MM.1S (cell line): ENCODE measurements around the gene HDX.

Source experiments
- DNase-seq: peaks from one replicate; pipeline ENCODE4 v3.0.0-alpha.2; 2015
- H2AFZ ChIP-seq: fragments of 300-600 bp; sonication (generic); 2 replicates; pipeline ENCODE4 v1.6.0; 2016; ENCODE audit warnings: antibody characterized with exemption, low read length
- H3F3A ChIP-seq: fragments of 300-600 bp; sonication (generic); 2 replicates; pipeline ENCODE4 v1.6.1; 2016; ENCODE audit warnings: mild to moderate bottlenecking, antibody characterized with exemption, low read length, moderate library complexity, mixed read lengths; ENCODE audit not compliant: insufficient read depth
- H3K27ac ChIP-seq: fragments of 300-600 bp; sonication (generic); 2 replicates; pipeline ENCODE4 v1.5.1; 2016; ENCODE audit warnings: mild to moderate bottlenecking, low read length
- H3K27me3 ChIP-seq: fragments of 300-600 bp; sonication (generic); replicated peaks from 2 replicates; pipeline ENCODE4 v1.6.0; 2016; ENCODE audit warnings: low read length; ENCODE audit not compliant: insufficient read depth
- H3K36me3 ChIP-seq: fragments of 300-600 bp; sonication (generic); replicated peaks from 2 replicates; pipeline ENCODE4 v1.6.1; 2016; ENCODE audit warnings: mild to moderate bottlenecking, low read length, mixed read lengths; ENCODE audit not compliant: insufficient read depth
- H3K4me1 ChIP-seq: fragments of 300-600 bp; sonication (generic); 2 replicates; pipeline ENCODE4 v1.6.1; 2016; ENCODE audit warnings: low read length, mixed read lengths
- H3K4me2 ChIP-seq: fragments of 300-600 bp; sonication (generic); 2 replicates; pipeline ENCODE4 v1.6.0; 2016; ENCODE audit warnings: low read depth, low read length
- H3K4me3 ChIP-seq: fragments of 300-600 bp; sonication (generic); 2 replicates; pipeline ENCODE4 v1.5.1; 2016; ENCODE audit warnings: low read length, mixed read lengths
- H3K79me2 ChIP-seq: fragments of 300-600 bp; sonication (generic); 2 replicates; pipeline ENCODE4 v1.6.1; 2016; ENCODE audit warnings: mixed run types, low read length, mixed read lengths
- H3K9ac ChIP-seq: fragments of 300-600 bp; sonication (generic); 2 replicates; pipeline ENCODE4 v1.6.1; 2016; ENCODE audit warnings: low read length, mixed read lengths
- H3K9me2 ChIP-seq: fragments of 300-600 bp; sonication (generic); replicated peaks from 2 replicates; pipeline ENCODE4 v1.6.1; 2016; ENCODE audit warnings: mild to moderate bottlenecking, low read length, mixed read lengths; ENCODE audit not compliant: insufficient read depth
- H3K9me3 ChIP-seq: fragments of 300-600 bp; sonication (generic); replicated peaks from 2 replicates; pipeline ENCODE4 v1.6.1; 2016; ENCODE audit warnings: mild to moderate bottlenecking, low read length, mixed read lengths; ENCODE audit not compliant: insufficient read depth
- H4K20me1 ChIP-seq: fragments of 300-600 bp; sonication (generic); 2 replicates; pipeline ENCODE4 v1.6.1; 2016; ENCODE audit warnings: mild to moderate bottlenecking, low read length, moderate library complexity, mixed read lengths; ENCODE audit not compliant: insufficient read depth
- EZH2 ChIP-seq: fragments of 300-600 bp; sonication (generic); optimal IDR thresholded peaks from 2 replicates; pipeline ENCODE3; 2017; ENCODE audit warnings: low read depth, mild to moderate bottlenecking, antibody characterized with exemption, low read length, mixed read lengths
- EZH2phosphoT487 ChIP-seq: fragments of 300-600 bp; sonication (generic); IDR thresholded peaks from 2 replicates; pipeline ENCODE4 v1.6.1; 2018; ENCODE audit warnings: antibody characterized with exemption, low read length
- TF ChIP-seq, protein P1 (sequence below): fragments of 300-600 bp; sonication (generic); IDR thresholded peaks from 2 replicates; pipeline ENCODE4 v1.5.1; 2016; ENCODE audit warnings: antibody characterized with exemption, low read length, mixed read lengths

HDX gene

DNA sequence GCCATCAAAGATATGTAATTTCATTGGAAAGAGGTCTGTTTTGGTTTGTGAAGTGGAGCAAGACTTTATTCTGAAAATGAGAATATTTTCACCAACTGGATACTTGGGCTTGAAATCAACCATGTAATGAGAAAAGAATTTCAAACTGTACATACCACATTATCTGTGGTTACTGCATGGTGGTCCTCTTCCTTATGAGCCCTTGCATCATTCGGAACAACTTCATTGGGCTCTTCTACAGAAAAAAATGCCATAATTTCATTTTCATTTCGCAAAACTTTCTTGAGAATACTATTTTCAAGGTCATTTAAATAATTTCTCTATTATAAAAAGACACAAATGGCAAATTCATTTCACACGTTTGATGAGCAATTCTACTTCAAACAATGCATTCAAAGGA, 165.6 kb downstream of the HDX start:
- no peak overlapping the region for H2AFZ ChIP-seq
- H3F3A ChIP-seq = no peaks in the 10 kb centered on the region
- no peaks in the 10 kb centered on the region for H3K9me3 ChIP-seq
- no peaks in the 10 kb centered on the region for H3K4me1 ChIP-seq
- no peak overlapping the region for H3K4me2 ChIP-seq
- TF ChIP-seq EZH2phosphoT487 = no peak
- TF ChIP-seq, protein P1, sequence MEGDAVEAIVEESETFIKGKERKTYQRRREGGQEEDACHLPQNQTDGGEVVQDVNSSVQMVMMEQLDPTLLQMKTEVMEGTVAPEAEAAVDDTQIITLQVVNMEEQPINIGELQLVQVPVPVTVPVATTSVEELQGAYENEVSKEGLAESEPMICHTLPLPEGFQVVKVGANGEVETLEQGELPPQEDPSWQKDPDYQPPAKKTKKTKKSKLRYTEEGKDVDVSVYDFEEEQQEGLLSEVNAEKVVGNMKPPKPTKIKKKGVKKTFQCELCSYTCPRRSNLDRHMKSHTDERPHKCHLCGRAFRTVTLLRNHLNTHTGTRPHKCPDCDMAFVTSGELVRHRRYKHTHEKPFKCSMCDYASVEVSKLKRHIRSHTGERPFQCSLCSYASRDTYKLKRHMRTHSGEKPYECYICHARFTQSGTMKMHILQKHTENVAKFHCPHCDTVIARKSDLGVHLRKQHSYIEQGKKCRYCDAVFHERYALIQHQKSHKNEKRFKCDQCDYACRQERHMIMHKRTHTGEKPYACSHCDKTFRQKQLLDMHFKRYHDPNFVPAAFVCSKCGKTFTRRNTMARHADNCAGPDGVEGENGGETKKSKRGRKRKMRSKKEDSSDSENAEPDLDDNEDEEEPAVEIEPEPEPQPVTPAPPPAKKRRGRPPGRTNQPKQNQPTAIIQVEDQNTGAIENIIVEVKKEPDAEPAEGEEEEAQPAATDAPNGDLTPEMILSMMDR = no peak
- TF ChIP-seq EZH2 = no peak
- H3K27me3 ChIP-seq = no peaks in the 10 kb centered on the region
- no peak overlapping the region for H3K4me3 ChIP-seq
- no peak for DNase-seq
- no peaks in the 10 kb centered on the region for H3K9me2 ChIP-seq
- H3K79me2 ChIP-seq = no peaks in the 10 kb centered on the region
- no peak overlapping the region for H3K9ac ChIP-seq
- H4K20me1 ChIP-seq = no peaks in the 10 kb centered on the region
- no peaks in the 10 kb centered on the region for H3K36me3 ChIP-seq
- H3K27ac ChIP-seq = no peak overlapping the region

- no peak overlapping the region for H3K4me2 ChIP-seq
- TF ChIP-seq EZH2 (no peak), EZH2phosphoT487 (no peak)
- TF ChIP-seq, protein P1 = no peak
- no peak overlapping the region for H3K4me3 ChIP-seq
- H3K27ac ChIP-seq = no peak overlapping the region
- H3K9me3 ChIP-seq = no peaks in the 10 kb centered on the region
- no peak overlapping the region for H3K9ac ChIP-seq
- no peaks in the 10 kb centered on the region for H3K9me2 ChIP-seq
- no peaks in the 10 kb centered on the region for H3F3A ChIP-seq
- no peaks in the 10 kb centered on the region for H3K4me1 ChIP-seq
- H4K20me1 ChIP-seq = no peaks in the 10 kb centered on the region
- H3K27me3 ChIP-seq = no peaks in the 10 kb centered on the region
- H3K79me2 ChIP-seq = no peaks in the 10 kb centered on the region
- no peaks in the 10 kb centered on the region for H3K36me3 ChIP-seq
- no peak overlapping the region for H2AFZ ChIP-seq
- DNase-seq = no peak
Measured at GRCh38 chrX:84335121-84335520, 167.1 kb downstream of the HDX start.

- Histone ChIP-seq H3K4me2 (no peak overlapping the region), H3F3A (no peaks in the 10 kb centered on the region), H3K27ac (no peak overlapping the region), H3K27me3 (no peaks in the 10 kb centered on the region), H3K9ac (no peak overlapping the region), H3K9me3 (no peaks in the 10 kb centered on the region), H3K79me2 (no peaks in the 10 kb centered on the region), H4K20me1 (no peaks in the 10 kb centered on the region), H3K4me3 (no peak overlapping the region), H3K36me3 (no peaks in the 10 kb centered on the region), H3K9me2 (no peaks in the 10 kb centered on the region), H2AFZ (no peak overlapping the region), H3K4me1 (no peaks in the 10 kb centered on the region)
- TF ChIP-seq, protein P1 = no peak
- TF ChIP-seq EZH2 (no peak), EZH2phosphoT487 (no peak)
- no peak for DNase-seq
Measured at GRCh38 chrX:84322083-84322827, 180.0 kb downstream of the HDX start.
